NAMALWA (cell line): ENCODE results near the gene CDK19.
"Not testable (repeated sequence)": the region's sequence is repeated elsewhere in the genome, so short reads cannot be mapped to it uniquely, and the experiment has no call there.

Experiments
- DNase-seq: peaks from one replicate; pipeline ENCODE4 v3.0.0-alpha.2; 2015; ENCODE audit warnings: low spot score

Gene CDK19

GRCh38 chr6:110756817-110757216, 58.5 kb downstream of the CDK19 start:
- no peak for DNase-seq

- DNase-seq = no peak
Measured at GRCh38 chr6:110755411-110755834, 59.8 kb downstream of the CDK19 start.

- not testable (repeated sequence) for DNase-seq
Measured at GRCh38 chr6:110753936-110754668, 61.2 kb downstream of the CDK19 start.

GRCh38 chr6:110748453-110748852, 66.8 kb downstream of the CDK19 start:
- DNase-seq = no peak

GRCh38 chr6:110746680-110747079, 68.6 kb downstream of the CDK19 start:
- DNase-seq = no peak

- DNase-seq = no peak
Measured at GRCh38 chr6:110744991-110745390, 70.3 kb downstream of the CDK19 start.

GRCh38 chr6:110742552-110742951, 72.7 kb downstream of the CDK19 start:
- DNase-seq = not testable (repeated sequence)

GRCh38 chr6:110741517-110741916, 73.8 kb downstream of the CDK19 start:
- DNase-seq = no peak

- no peak for DNase-seq
Measured at GRCh38 chr6:110738899-110739365, 76.3 kb downstream of the CDK19 start.

- DNase-seq = no peak
Measured at GRCh38 chr6:110735666-110736065, 79.6 kb downstream of the CDK19 start.

GRCh38 chr6:110731898-110732297, 83.4 kb downstream of the CDK19 start:
- DNase-seq = no peak

- DNase-seq = no peak
Measured at GRCh38 chr6:110731196-110731595, 84.1 kb downstream of the CDK19 start.

GRCh38 chr6:110728501-110728900, 86.8 kb downstream of the CDK19 start:
- no peak for DNase-seq

- DNase-seq = no peak
Measured at GRCh38 chr6:110723017-110723416, 92.3 kb downstream of the CDK19 start.

GRCh38 chr6:110720066-110720465, 95.2 kb downstream of the CDK19 start:
- DNase-seq = no peak

- DNase-seq = not testable (repeated sequence)
Measured at GRCh38 chr6:110719601-110720000, 95.7 kb downstream of the CDK19 start.

GRCh38 chr6:110714143-110714542, 101.1 kb downstream of the CDK19 start:
- no peak for DNase-seq

GRCh38 chr6:110712238-110712637, 103.0 kb downstream of the CDK19 start:
- DNase-seq = no peak

- DNase-seq = no peak
Measured at GRCh38 chr6:110710115-110710514, 105.2 kb downstream of the CDK19 start.

GRCh38 chr6:110708295-110708950, 106.8 kb downstream of the CDK19 start:
- no peak for DNase-seq

GRCh38 chr6:110705543-110705942, 109.7 kb downstream of the CDK19 start:
- no peak for DNase-seq

- no peak for DNase-seq
Measured at GRCh38 chr6:110703906-110704594, 111.2 kb downstream of the CDK19 start.
